LNCAP (cell line): ENCODE results near the gene COL6A2.

ENCODE experiments used
- CTCF ChIP-seq: fragments of 450-650 bp; IDR thresholded peaks from 2 replicates; pipeline ENCODE4 v1.5.1; 2017; ENCODE audit warnings: mild to moderate bottlenecking

Gene COL6A2

GRCh38 chr21:46122758-46123683 lies 25.1 kb downstream of the COL6A2 start:
- no peak for TF ChIP-seq CTCF

- no peak for TF ChIP-seq CTCF
Observed at GRCh38 chr21:46124083-46124925, 26.4 kb downstream of the COL6A2 start.

GRCh38 chr21:46124926-46125845 lies 27.3 kb downstream of the COL6A2 start:
- TF ChIP-seq CTCF: no peak

- TF ChIP-seq CTCF: no peak
Observed at GRCh38 chr21:46125846-46126301, 28.0 kb downstream of the COL6A2 start.

- no peak for TF ChIP-seq CTCF
Observed at GRCh38 chr21:46126309-46127238, 28.7 kb downstream of the COL6A2 start.

GRCh38 chr21:46127239-46128105 lies 29.6 kb downstream of the COL6A2 start:
- no peak for TF ChIP-seq CTCF
